NK-92 (cell line): ENCODE measurements around the gene PHACTR1.

Source experiments
- DNase-seq: peaks from one replicate; lab custom pipeline; 2025; ENCODE audit not compliant: unreplicated experiment; lab: John Stamatoyannopoulos, UW

Gene PHACTR1

DNA sequence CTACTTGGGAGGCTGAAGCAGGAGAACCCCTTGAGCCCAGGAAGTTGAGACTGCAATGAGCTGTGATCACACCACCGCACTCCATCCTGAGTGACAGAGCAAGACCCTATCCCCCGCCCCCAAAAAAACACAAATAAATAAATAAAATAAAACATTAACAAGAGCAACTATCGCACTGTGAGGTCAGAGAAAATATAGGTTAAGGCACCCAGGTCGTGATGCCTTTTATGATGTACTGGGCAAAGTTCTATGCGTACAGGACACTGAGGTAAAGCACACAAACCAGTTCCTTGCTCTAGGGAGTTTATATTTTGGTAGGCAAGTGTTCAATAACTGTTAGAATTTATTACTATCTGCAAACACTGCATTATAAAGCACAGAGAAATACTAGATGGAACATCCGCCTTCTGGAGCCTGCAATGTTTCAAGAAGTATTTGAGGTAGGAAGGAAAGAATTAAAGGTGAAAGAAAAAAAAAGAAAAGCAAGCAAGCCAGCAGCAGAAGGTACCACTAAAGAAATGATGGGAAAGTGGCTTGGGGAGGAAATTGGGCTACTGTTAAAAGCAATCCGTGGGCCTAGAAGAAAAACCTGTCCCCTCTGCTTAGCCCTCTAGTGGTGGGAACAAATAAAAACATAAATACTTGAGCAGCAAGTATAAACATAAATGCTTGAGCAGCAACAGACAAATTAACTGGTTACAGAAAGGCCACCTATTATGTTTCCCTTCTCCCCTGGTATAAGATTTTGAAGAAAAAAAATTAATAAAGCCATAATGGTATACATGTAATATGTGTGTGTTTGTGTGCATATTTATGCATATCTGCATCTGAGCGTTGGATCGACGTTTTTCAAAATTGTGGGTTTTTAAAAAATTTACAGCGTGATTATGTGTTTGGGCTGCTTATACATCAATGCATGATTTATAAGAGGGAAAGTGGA, 128.0 kb downstream of the PHACTR1 start:
- no peak for DNase-seq

DNA sequence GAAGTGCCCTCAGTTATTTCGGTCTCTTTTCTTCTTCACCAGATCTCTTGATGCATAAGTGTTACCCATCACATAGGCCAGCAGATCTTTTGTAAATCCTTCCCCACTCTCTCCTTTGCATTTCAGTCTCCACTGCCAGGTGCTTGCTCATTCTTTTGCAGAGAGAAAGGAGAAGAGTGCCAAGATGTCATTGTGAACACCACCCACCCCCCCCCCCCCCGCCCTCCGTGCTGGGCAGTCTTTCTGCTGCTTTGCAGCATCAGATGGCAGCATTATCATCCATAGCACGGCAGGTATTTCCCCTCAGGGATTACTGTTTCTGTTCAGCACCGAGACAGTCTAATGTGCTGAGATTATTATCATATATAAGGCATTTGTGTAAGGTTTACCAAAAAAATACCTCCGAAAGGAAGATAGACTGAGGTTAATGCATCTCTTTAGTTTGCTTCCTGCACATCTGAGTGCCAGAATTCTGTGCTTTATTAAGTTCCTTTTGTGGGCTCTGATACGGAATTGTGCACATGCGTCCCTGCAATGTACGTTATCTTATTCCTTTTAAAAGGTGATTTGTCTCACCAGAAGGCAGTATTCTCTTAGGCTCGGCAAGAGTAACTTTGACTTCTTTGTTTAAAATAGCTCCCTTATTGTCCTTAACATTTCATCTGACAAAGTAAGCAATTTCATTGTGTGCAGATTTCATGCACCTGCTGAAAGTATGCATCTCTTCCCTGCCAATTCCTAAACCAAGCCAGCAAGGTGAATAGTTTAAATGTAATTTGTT, 128.8 kb downstream of the PHACTR1 start:
- DNase-seq: no peak

DNA sequence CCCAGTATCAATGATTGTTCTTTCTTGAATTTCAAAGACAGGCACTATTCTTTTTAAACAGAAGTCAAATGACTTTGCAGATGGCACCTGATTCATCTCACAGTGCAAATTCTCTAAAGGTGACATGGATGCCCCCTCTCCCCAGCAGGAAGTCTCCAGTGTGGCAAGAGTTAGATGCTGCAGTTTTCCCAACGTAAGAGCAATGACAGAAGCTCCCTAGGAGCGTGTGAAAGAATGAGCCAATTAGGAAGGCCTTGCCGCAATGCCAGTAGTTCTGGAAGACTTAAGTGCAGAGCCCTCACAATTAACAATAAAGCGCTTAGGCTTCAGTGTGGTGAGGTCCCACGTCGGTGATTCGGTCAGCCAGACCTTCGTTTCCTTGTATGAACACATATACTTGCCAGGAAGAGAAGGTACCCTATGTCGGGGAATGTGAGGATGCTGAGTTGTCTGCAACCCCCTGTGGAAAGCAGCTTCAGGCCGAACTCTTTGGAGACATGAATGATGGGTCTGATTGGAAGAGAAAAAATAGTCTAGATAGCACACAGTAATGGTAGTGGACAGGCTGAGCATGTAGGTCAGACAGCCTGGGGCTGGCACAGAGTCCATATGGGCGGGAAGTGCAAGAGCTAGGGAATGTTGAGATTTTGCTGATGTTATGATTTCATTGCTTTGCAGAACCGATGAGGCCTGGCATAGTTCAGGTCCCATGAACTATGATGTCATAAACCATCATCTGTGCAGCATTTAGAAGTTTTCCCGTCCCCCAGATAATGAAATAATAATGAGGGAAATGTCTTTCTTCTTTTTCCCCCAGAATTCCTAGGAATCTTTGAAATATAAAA, 132.6 kb downstream of the PHACTR1 start:
- no peak for DNase-seq

DNA sequence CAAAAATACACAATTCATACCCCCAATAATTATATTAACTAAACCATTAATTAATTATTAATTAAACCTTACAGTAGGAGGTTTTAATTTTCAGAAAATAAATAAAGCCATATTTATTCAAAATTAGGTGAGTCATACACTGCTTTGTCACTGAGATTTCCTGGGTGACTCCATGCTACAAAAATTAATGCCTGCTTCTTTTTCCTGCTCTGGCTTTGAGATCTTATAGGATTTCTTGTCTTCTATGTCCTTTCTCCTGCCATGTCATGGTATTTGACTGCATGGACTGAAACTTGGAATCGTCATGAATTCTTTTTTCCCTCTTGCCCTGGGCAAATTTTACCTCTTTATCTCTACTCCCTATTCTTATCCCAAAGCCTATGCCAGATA, 133.2 kb downstream of the PHACTR1 start:
- DNase-seq: no peak

DNA sequence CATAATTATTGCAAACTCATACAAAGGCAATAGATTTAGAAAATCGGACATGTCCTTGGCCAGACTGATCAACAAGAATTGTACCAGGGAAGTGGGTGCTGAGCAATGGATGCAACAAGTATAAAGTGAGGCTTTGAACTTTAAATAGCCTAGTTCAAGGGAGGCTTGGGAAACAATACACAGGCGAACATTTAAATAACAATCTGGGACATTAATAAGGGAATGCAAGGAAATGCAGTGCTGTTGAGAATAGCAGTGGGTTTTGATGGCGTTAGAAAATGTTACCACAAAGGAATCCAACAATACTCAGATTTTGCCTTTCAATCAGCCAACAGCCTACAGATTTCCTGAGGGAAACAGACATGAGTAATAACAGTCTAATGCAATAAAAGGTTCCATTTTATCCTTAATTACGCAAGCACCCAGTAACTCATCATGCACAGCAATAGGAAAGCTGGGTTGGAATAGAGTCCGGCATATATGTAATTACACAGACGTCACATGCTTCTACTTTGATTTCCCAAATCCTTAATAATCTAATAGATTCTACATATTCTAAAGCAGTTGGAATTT, 134.6 kb downstream of the PHACTR1 start:
- no peak for DNase-seq

DNA sequence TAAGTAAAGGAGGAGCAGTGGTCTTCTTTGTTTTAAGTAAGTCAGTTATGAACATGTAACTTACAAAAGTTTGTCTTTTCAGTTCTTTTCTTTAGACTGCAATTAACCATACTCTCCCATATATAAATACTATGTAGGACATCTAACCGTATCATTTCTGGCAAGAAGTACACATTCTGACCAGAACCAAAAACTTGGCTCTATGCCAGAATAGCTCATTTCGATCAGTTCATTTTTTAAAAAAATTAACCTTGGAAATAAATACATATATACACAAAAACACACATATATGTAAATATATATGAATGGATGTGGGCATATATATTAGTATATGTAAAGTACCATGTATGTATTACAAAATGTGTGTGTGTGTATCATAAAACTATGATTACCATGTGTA, 145.0 kb downstream of the PHACTR1 start:
- DNase-seq: no peak

DNA sequence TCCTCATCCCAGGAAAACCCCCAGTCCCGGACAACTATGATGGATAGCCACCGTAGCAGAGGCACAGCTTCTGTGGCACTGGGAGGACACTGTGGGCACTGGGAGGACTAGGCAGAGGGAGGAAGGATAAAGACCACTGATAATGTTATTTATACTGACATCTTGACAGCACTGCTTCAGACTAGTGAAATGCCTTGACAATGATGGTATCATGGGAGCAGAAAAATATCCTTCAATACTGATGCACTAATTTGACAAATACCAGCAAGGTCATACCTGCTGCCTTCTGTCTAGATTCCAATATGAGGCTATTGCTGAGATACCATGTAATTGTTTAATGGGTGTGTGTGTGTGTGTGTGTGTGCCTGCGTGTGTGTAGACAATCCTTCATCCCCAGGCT, 148.6 kb downstream of the PHACTR1 start:
- no peak for DNase-seq

DNA sequence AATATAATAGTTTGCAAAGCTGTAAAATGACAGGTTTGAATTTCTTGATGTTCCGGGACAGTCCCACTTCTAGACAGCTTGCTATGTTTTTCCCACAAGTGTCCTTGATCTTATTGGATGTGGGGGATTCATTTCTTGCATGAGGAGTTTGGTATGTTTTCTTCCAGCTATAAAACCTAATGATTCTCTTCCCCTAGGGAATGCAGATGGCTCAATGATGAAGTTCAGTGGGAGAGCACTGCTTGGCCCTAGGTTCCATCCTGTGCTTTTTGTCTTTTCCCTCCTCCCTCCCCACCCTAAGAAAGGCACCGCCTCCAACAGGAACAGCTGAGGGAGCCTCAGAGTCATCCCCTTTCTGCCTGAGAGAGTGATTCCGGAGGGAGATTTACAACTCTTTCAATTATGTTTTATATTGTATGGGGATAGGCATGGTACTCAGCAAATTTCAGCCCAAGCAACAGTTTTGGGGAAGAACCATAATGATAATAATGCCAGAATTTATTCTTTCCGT, 149.2 kb downstream of the PHACTR1 start:
- no peak for DNase-seq

DNA sequence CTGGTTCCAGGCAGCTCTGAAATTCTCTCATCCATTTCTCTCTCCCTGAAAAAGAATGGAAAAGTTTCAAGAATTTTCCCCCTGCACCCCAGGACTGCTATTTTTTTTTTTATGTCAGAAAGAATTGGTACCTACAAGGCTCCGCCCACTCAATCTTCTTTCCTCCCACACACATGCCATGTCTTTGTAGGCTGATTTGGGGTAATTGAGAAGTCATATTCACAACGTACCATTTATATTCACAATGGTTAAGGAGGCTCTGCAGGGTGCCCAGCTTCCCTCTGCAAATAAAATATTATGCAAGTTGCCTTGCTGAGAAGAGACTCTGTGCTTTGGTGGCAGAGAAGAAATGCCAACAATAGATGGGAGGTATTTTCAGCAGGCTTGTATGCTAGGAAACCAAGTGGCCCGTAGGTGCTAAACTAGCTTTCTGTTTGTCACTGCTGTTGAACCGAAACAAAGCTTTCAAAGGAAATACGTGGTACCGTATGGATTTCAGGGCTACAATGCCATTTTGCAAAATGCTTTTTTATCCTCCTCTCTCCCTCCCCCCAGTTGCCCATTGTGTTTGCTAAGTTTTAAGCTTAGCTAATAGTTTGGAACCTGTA, 150.0 kb downstream of the PHACTR1 start:
- DNase-seq: no peak

DNA sequence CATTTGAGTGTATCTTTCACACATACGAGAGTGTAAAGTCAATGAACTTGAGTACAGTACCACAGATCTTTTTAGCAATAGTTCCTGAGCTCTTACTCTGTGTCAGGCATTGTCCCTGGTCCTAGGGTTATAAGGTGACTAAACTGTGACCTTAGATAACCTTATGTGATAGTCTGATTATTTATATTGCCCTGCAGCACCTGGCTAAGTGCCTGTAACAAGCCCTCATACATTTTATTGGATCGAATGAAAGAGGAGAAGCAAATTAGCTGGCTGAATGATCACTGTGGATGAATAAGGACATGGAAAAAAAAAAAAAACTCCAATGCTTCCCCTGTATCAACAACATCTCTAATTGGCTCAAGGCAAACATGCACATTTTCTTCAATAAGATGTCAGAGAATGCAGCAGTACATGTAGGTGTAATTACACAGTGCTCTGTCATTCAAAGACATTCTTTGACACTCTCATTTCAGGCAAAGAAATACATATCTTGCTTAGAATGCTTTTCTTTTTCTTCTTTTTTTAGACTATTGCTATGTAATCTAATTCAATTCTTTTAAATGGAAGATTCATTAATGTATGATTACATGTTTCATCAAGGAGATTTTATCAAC, 153.4 kb downstream of the PHACTR1 start:
- no peak for DNase-seq

DNA sequence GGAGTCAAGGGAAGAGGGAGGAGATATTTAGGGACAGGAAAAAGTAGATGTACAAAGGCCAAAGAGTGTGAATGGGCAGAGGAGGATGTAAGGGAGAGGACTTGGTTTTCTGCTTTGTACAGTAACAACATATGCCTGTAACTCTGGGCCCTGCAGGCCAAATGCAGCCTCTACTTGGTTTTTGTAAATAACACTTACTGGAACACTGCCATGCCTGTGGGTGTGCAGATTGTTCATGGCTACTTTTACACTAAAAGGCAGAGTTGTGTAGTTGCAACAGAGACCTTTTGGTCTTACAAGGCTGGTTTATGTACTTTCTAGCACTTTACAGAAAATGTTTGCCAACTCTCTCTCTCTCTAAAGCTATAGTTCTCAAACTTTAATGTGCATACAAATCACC, 157.1 kb downstream of the PHACTR1 start:
- no peak for DNase-seq

DNA sequence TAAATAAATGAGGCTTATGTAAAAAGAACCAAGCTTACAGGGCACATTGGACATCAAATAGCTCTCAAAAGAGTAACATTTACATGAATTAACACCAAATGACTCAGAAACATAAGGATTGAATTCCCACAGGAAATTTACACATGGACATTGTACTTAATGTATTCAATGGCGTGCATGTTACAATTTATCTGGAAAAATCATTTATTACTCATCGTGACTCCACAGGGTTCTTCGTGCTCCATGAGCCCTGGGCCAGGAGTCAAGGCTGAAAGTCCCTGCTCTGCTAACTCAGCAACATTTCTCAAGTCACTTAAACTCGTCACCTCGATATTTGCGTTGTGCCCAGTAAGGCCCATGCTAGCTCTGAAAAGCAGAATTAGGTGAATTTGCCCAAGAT, 158.5 kb downstream of the PHACTR1 start:
- no peak for DNase-seq

DNA sequence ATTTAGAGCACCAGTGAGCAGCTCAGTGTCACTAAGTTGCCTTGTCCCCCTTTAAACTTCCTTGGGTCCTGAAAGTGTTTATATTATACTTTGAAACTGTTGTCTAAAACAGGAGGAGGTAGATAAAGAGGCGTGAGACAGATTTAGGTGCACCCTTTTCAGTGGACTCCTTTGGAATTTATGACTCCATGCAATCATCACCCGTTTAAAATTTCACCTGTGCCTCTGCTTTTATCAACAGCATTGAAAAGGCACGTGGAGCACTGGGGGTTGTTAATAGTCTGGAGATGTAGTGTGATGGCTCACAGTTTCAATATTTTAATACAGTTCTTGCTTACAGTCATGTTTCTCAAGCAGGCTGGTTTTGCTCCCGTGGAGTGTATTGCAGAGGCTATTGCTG, 162.2 kb downstream of the PHACTR1 start:
- DNase-seq: no peak

DNA sequence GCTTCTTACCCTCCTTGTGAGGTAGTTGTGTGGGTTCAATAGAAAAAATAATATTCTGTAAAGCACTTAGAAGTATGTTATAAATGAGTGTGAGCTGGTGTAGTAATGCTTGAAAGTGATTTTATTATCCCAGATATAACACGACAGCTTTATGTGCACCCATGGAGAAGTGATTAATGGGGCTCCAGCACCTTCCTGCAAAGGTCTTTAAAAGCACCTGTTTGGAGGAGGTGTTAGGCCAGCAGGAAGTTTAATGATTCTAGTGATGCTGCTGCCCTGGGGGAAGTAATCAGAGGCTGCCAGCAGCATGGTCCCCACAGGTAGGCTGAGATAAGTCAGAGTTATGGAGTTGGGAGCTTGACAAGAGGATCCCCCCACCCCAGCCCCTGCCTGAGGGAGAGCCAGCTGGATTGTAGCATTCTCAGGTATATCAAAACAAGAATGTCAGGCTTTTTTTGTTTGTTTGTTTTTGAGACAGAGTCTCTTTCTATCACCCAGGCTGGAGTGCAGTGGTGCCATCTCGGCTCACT, 166.3 kb downstream of the PHACTR1 start:
- no peak for DNase-seq

DNA sequence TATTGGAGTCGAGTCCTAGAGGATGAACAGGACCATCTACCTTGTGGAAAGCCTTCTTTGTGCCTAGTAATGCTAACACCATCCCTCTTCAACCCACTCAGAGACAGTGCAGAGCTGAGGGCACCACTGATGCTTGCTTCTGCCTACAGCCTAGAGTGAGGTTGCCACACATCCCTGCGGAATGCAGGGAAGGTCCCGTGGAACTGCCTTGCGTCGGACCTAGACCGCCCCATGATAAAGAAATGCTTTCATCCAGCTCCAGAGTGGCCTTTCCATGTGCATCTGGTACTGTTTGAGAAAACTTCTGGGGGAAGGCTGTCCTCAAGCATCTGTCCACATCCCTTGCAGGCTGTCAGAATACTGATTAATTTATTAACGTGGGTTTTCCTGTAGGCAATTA, 168.4 kb downstream of the PHACTR1 start:
- DNase-seq: no peak

DNA sequence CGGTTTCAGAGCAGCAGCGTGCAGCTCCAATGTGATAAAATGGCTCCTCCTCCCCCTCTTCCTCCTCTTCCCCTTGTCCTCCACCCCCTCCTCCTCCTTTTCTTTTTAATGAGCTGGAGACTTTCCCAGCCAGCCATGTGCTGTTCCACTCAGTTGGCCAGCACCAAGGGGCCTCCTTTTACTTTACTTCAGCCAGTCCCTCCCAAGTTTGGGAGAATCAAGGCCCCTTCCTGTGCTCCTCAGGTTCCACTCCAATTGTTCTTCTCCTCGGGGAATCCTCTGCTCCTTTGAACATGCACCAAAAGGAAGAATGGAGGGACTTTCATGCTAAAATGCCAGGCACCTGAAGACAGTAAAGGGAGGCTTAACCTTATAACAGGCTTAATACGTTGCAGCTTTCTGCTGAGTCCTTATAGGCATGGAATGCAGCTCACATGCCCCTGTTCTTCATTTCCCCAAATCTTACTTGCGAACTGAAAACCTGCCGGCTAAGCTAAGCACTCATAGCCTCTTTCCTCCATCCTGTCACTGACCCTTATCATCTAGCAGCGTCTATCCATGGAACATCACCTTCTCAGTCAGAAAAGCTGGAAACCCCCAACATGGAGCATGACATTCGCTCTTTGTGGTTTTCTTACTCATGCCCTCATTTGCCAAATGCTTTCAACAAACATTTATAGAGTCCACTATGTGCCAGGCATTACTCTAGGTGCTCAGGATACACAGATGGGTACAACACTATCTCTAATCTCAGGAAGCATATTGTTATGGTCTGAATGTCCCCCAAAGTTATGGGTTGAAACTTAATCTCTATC, 170.6 kb downstream of the PHACTR1 start:
- DNase-seq: no peak

DNA sequence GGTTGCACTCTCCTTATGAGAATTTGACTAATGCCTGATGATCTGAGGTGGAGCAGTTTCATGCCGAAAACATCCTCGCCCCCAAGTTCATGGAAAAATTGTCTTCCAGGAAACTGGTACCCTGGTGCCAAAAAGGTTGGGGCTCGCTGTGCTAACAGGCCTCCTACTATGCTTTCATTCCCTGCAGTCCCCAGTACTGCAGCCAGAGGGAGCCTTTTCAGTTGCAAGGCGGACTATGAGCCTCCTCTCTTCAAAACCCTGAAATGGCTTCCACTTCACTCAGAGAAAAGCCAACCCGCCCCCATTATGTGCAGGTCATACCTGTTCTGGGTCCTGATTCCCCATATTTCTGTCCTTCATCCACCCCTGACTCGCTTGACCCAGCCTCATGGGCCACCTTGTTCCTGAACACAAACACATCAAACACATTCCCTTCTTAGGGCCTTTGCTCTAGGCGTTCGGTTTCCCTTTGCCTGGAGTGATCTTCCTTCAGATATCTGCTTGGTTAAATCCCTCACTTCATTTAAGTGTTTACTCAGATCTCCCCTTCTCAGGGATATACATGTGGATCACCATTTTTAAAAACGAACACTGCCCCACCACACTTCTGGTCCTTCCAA, 173.7 kb downstream of the PHACTR1 start:
- DNase-seq: no peak

DNA sequence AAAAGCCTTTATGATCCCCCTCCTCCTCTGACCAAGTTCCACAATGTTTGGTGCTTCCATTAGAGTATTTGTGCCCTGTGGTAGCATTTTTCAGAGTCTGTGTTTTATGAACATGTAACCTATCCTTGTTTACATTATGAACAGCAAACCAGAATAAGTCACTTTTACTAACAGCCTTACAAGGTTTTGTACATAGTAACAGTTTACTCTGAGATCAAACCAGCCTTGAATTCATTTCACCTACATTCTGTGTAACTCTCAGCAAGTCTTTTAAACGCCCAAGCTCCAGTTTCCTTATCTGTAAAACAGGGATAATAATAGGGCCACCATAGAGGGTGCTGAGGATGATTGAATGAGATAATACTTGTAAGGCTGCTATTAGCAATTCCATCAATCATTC, 175.0 kb downstream of the PHACTR1 start:
- no peak for DNase-seq
